Esophagus muscularis mucosa (tissue), 4 donors: ENCODE measurements around the gene RPAP2. TPM values are rescaled to one million over a fixed set of nuclear protein-coding genes. Genes with fewer than 3 reads are reported as not detected.
"Not testable (repeated sequence)": the region's sequence is repeated elsewhere in the genome, so short reads cannot be mapped to it uniquely, and the experiment has no call there.

ENCODE experiments used
- DNase-seq: peaks from one replicate; pipeline ENCODE4 v3.0.0-alpha.2; 2017; ENCODE audit errors: extremely low spot score
- H3K27ac ChIP-seq, 4 donors: fragments of 200-600 bp; sonication (generic); replicated peaks in 1 of 4; 1 replicate in 3 of 4; 2 replicates in 1 of 4; pipeline ENCODE4 v1.5.1; 2016 to 2019; ENCODE audit warnings: mild to moderate bottlenecking in 1 of 4
- H3K27me3 ChIP-seq, 4 donors: fragments of 200-600 bp; sonication (generic); one replicate each; pipeline versions ENCODE4 v1.5.1 to v1.6.0; 2016 to 2019
- H3K36me3 ChIP-seq, 4 donors: fragments of 200-600 bp; sonication (generic); one replicate each; pipeline ENCODE4 v1.5.1; 2016 to 2019
- H3K4me1 ChIP-seq, 4 donors: fragments of 200-600 bp; sonication (generic); one replicate each; pipeline ENCODE4 v1.5.1; 2016 to 2019
- H3K4me3 ChIP-seq, 4 donors: fragments of 200-600 bp; sonication (generic); 1 replicate in 2 of 4; 2 replicates in 2 of 4; pipeline ENCODE4 v1.5.1; 2016 to 2019; ENCODE audit warnings: mild to moderate bottlenecking in 4 of 4, moderate library complexity in 1 of 4
- H3K9me3 ChIP-seq, 4 donors: fragments of 200-600 bp; sonication (generic); 1 replicate in 3 of 4; 2 replicates in 1 of 4; pipeline ENCODE4 v1.5.1; 2016 to 2019
- CTCF ChIP-seq, 3 experiments: fragments of 200-600 bp in 2 of 3; fragments of 450-650 bp in 1 of 3; sonication (generic) in 2 of 3; IDR thresholded peaks; one replicate each; pipeline ENCODE4 v1.5.1; 2017 to 2019; ENCODE audit warnings: antibody characterized with exemption in 3 of 3, mild to moderate bottlenecking in 2 of 3, moderate library complexity in 1 of 3
- EP300 ChIP-seq: sonication (generic); formaldehyde crosslinking; IDR thresholded peaks from one replicate; pipeline ENCODE4 v1.6.1; 2017; ENCODE audit warnings: antibody characterized with exemption
- POLR2A ChIP-seq: fragments of 450-650 bp; IDR thresholded peaks from one replicate; pipeline ENCODE4 v1.6.1; 2017; ENCODE audit warnings: antibody characterized with exemption, moderate library complexity, mild to moderate bottlenecking, low read depth
- POLR2AphosphoS5 ChIP-seq, 2 donors: sonication (generic); formaldehyde crosslinking; IDR thresholded peaks; one replicate each; pipeline ENCODE4 v1.6.1; 2017; ENCODE audit warnings: antibody characterized with exemption in 2 of 2
- WGBS: methylation state at CpG from one replicate; pipeline ENCODE4 v1.1.5; 2018; 5-methylcytosine and 5-hydroxymethylcytosine counted together
- intact Hi-C: fragments of 100-400 bp; cut with DNase I; formaldehyde crosslinking; loops from one replicate; pipeline ENCODE4 v1.15.1; 2023
- total RNA-seq, 4 donors: library from RNA; depleted of rRNA; stranded (reverse); fragments of >200 nt; gene quantifications; one replicate each; pipeline versions ENCODE4 v1.1.0 to v1.2.1, GENCODE V29; 2016

Gene RPAP2
- total RNA-seq, 4 donors from 2014 or later = 8.9 to 13.3 (median 12.8) TPM

- no peak overlapping the region for H3K27ac ChIP-seq
- no peak overlapping the region for H3K4me3 ChIP-seq
- H3K4me1 ChIP-seq = no peaks in the 10 kb centered on the region
- peaks cover 0 to 1% (median 0%) of the 10 kb centered on the region in 4 donors for H3K9me3 ChIP-seq
- intact Hi-C loops = no loop called here
- no peak for DNase-seq
- no peaks in the 10 kb centered on the region for H3K27me3 ChIP-seq
- TF ChIP-seq EP300 = no peak
- TF ChIP-seq POLR2AphosphoS5 (IDR thresholded peaks at IDR 0.05) = no peak
- TF ChIP-seq POLR2A = no peak
- no peak for TF ChIP-seq CTCF (IDR thresholded peaks at IDR 0.05)
- 89% methylated on average over 1 of the region's 1 CpG for WGBS
- H3K36me3 ChIP-seq = no peaks in the 10 kb centered on the region
Measured at GRCh38 chr1:92430030-92430429, 131.2 kb downstream of the RPAP2 start.

- H3K27me3 ChIP-seq, H3K4me1 ChIP-seq, intact Hi-C loops, DNase-seq, H3K36me3 ChIP-seq, H3K4me3 ChIP-seq, H3K27ac ChIP-seq: not testable (repeated sequence)
- H3K9me3 ChIP-seq = peaks cover 0 to 14% (median 4%) of the 10 kb centered on the region in 4 donors
- WGBS = 90% methylated on average over 1 of the region's 1 CpG
Measured at GRCh38 chr1:92434572-92434971, 135.7 kb downstream of the RPAP2 start.

DNA sequence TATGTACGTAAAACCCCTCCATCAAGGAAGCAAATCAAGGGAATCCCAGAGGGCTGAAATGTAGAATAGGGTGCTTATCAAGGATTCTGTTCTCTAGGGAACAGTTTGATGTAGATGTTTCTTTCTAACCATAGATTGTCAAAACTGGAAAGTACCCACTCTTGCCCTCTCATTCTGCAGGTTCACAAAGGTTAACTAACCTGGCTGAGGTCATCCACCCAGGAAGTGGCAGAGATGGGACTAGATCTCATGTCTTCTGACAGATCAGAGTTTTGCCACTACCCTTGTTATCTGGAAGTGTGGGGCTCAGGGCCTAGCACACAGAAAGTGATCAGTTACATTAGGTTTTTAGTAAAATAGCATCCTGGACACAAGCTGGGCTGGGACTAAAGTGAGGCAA, 140.4 kb downstream of the RPAP2 start:
- H3K9me3 ChIP-seq = peaks cover 0 to 14% (median 4%) of the 10 kb centered on the region in 4 donors
- WGBS = 94% methylated on average over 1 of the region's 1 CpG

GRCh38 chr1:92441316-92441696, 142.4 kb downstream of the RPAP2 start:
- Histone ChIP-seq H3K4me3 (peak overlapping the region; percentile 47 to 61 (median 52)), H3K9me3 (peaks cover 0 to 6% (median 2%) of the 10 kb centered on the region in 4 donors), H3K4me1 (peaks cover 0 to 12% (median 11%) of the 10 kb centered on the region in 4 donors), H3K27ac (no peak overlapping the region), H3K27me3 (no peaks in the 10 kb centered on the region), H3K36me3 (no peaks in the 10 kb centered on the region)
- DNase-seq = no peak
- 93% methylated on average over 9 of the region's 9 CpGs for WGBS
- TF ChIP-seq POLR2AphosphoS5 (IDR thresholded peaks at IDR 0.05) = no peak
- no peak for TF ChIP-seq POLR2A
- TF ChIP-seq CTCF (IDR thresholded peaks at IDR 0.05) = no peak
- no peak for TF ChIP-seq EP300
- intact Hi-C loops = no loop called here

More for the DNA sequence above, 140.4 kb downstream of the RPAP2 start:
- no peak overlapping the region for H3K27ac ChIP-seq
- no peak overlapping the region for H3K4me3 ChIP-seq
- TF ChIP-seq EP300 (no peak), POLR2A (no peak), POLR2AphosphoS5 (IDR thresholded peaks at IDR 0.05) (no peak), CTCF (IDR thresholded peaks at IDR 0.05) (no peak)
- intact Hi-C loops = no loop called here
- H3K4me1 ChIP-seq = peaks cover 0 to 12% (median 7%) of the 10 kb centered on the region in 4 donors
- no peaks in the 10 kb centered on the region for H3K27me3 ChIP-seq
- no peaks in the 10 kb centered on the region for H3K36me3 ChIP-seq
- DNase-seq = no peak

GRCh38 chr1:92441697-92442342, 143.0 kb downstream of the RPAP2 start:
- intact Hi-C loops = no loop called here
- Histone ChIP-seq H3K4me3 (peak overlapping the region; percentile 47 to 61 (median 52)), H3K4me1 (peaks cover 0 to 12% (median 11%) of the 10 kb centered on the region in 4 donors), H3K27me3 (no peaks in the 10 kb centered on the region), H3K27ac (peak overlapping the region in 2 of 4 donors; percentile 35 to 41), H3K9me3 (peaks cover 0 to 1% (median 0%) of the 10 kb centered on the region in 4 donors), H3K36me3 (no peaks in the 10 kb centered on the region)
- 46% methylated on average over 31 of the region's 32 CpGs for WGBS
- no peak for DNase-seq
- TF ChIP-seq POLR2AphosphoS5 (IDR thresholded peaks at IDR 0.05) = peak in 1 of 2 donors; percentile 39
- no peak for TF ChIP-seq CTCF (IDR thresholded peaks at IDR 0.05)
